Airway epithelial cell (primary cell): ENCODE measurements around the gene FDXACB1. TPM values are rescaled to one million over a fixed set of nuclear protein-coding genes. Genes with fewer than 3 reads are reported as not detected.

Source experiments
- total RNA-seq: library from RNA; depleted of rRNA; stranded (reverse); fragments of >200 nt; gene quantifications from 2 replicates; pipeline ENCODE4 v1.2.3, GENCODE V29; 2015

FDXACB1 gene
- 1.3 and 2.7 TPM in 2 replicates for total RNA-seq

GRCh38 chr11:111878849-111879636, at the start of gene FDXACB1, which contains the start of gene CFAP68:
Gene FDXACB1, minus strand, starts transcription at chr11:111879165. Its CDS starts 33 bp downstream, at chr11:111879132.
Gene CFAP68, plus strand, starts transcription at chr11:111879541. Its CDS starts 20 bp downstream, at chr11:111879561.

DNA sequence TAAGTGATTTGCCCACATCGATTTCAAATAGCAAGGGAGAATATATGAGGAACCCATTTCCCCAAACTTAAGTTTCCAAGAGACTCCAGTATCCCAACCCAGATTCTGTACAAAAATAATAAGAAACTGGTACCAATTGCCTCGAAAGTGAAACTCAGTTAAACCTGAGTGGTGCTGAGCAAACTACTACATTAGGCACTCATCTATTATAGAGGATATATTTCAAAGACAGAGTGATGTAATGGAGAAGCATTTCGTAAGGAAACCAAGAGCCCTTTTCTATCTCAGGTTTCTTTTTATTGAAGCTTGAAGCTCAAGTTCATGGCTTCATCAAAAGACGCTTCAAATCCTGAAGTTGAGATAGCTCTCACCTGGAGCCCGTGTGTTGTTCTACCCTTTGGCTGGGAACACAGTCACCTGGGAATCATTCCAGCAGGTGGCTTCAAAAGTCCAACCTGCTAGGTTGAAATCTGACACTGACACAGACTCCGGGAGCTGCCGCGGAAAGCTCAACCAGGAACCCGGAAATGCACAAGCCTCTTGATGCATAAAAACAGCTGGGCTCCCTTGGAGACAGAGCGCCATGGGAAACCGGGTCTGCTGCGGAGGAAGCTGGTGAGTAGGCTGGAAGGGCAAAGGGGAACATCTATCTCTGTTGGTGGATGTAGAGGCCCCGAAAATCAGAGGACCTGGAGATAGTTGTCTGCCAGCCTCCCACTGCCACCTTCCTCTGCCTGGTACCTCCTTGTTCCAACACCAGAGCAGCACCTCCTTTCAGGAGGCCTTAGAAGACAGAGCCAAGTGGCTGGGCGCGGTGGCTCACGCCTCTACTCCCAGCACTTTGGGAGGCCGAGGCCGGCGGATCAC, 39.7 kb upstream of the FDXACB1 start, which contains the start of gene C11orf52:
Gene C11orf52, plus strand, starts transcription at position 524 of the 867 bp plus-strand sequence. Its CDS starts 60 bp downstream, at position 584.

DNA sequence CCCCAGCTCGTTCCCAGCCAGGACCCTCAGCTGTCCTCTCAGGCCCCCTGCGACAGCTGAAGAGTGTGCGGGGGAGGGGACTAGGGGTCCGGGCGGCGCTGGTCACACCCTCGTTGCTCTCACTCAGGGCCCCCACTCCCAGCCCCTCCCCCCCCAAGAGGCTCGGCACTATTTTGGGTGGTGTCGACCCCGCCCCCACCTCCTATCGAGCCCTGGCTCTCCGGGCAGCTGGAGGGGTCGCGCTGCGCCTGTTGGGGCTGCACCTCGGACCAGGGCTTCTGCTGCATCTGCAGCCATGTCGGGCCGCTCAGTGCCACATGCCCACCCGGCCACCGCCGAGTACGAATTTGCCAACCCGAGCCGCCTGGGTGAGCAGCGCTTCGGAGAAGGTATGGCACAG, 33.6 kb upstream of the FDXACB1 start, which contains the start of gene HSPB2:
Gene HSPB2, plus strand, starts transcription at position 200 of the 400 bp plus-strand sequence. Its CDS starts 96 bp downstream, at position 296.

DNA sequence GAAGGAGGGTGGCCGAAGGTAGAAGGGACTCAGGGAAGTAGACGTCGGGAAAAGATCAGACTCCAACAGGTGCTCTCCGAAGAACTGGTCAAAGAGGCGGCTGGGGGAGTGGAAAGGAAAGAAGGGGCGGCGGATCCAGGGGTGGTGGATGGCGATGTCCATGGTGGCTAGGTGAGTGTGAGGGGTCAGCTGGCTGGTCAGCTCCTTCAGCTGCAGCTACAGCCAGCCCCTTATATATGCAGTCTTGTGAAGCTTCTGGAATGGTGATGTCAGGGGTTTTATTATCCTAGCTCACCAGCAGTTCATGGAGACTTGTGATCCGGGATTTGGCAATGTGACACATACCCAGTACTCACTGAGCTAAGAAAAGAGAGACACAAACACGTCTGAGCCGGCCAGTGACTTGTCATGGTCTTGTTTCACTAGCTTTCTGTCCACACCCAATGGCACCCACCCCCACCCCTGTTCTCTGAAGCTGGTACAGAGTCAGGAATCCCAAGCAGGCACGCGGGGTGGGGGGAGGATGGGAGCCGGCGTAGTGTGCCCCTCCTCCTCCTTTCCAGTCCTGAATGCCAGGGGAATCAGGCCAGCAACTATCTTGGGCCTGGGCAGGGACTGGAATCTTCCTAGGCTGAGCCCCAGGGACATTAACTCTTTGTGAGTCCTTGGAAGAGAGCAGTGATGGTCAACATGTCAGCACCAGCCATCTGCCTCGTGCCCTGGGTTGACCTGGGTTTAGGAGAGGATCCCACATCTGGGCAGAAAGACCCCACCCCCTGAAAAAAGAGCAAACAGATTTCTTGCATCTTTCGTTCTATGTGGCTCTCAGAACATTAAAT, 32.8 kb upstream of the FDXACB1 start, which contains the start of gene CRYAB:
Gene CRYAB, minus strand, starts transcription at position 208 of the 839 bp plus-strand sequence. Its CDS starts 46 bp downstream, at position 162.

DNA sequence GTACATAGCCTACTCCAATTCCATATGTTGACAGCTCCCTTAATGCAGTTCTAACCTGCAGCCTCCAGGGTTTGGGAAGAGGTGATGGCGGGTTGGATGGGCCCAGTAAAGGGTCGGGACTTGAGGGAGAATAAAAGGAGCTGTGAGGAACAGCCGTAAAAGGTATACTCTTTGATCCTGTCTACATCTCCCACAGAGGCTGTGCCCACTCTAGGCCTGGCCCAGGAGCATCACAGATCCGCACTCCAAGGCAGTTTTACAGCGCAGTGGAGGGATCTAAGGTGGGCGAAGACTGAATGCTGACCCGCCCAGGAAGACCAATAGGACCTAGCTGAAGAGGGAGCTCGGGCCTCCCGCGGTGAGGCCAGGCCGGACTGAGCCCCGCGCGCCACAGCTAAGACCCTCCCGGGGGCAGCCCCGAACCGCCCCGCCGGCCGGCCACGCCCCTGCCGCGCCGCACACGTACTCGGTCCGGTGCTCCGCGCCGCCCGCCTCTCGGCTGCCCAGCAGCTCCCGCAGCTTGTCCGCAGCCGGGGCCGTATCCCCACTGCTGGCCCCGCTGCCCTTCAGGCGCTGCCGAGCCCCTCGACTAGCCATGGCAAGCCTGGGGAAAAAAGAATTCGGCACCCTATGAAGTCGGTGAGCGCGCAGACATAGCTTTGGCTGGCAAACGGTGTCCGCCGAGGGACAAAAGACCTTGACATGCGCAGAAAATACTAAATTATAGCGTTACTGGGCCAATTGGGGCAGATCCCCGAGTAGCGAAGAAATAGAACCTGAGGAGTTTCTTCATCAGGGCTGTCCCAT, 7.9 kb downstream of the FDXACB1 start, which contains the start of gene ALG9:
Gene ALG9, minus strand, starts transcription at position 696 of the 807 bp plus-strand sequence. Its CDS starts 99 bp downstream, at position 597.

Other genes with a start within 250 kb of the FDXACB1 start
- gene PPP2R1B, start 112.8 kb downstream of the FDXACB1 start, total RNA-seq, result 30.5 and 30.9 TPM in 2 replicates
- gene ALG9, start 7.6 kb downstream of the FDXACB1 start, total RNA-seq, result 24.2 and 30.8 TPM in 2 replicates
- gene CFAP68, start 376 bp upstream of the FDXACB1 start, total RNA-seq, result 7.9 and 21.2 TPM in 2 replicates
- 4.2 and 16.6 TPM in 2 replicates for gene CRYAB, start 32.6 kb upstream of the FDXACB1 start, total RNA-seq
- not detected in 2 replicates for gene HSPB2, start 33.6 kb upstream of the FDXACB1 start, total RNA-seq
- gene C11orf52, start 39.7 kb upstream of the FDXACB1 start, total RNA-seq, result 3.0 and 5.9 TPM in 2 replicates
- 3.5 and 3.6 TPM in 2 replicates for gene DIXDC1, start 58.2 kb upstream of the FDXACB1 start, total RNA-seq
- 38.7 and 50.3 TPM in 2 replicates for gene DLAT, start 146.2 kb upstream of the FDXACB1 start, total RNA-seq
- 0.33 and 1.3 TPM in 2 replicates for gene PIH1D2, start 194.9 kb upstream of the FDXACB1 start, total RNA-seq
- 7.1 and 27.6 TPM in 2 replicates for gene NKAPD1, start 195.1 kb upstream of the FDXACB1 start, total RNA-seq
- gene TIMM8B, start 207.6 kb upstream of the FDXACB1 start, total RNA-seq, result 55.5 and 63.3 TPM in 2 replicates
- 69.7 and 77.3 TPM in 2 replicates for gene SDHD, start 207.7 kb upstream of the FDXACB1 start, total RNA-seq